Measurements from ENCODE around the gene ENTPD7. TPM values are rescaled to one million over a fixed set of nuclear protein-coding genes. Genes with fewer than 3 reads are reported as not detected.
"Not testable (repeated sequence)": the region's sequence is repeated elsewhere in the genome, so short reads cannot be mapped to it uniquely, and the experiment has no call there.

Gene ENTPD7
- total RNA-seq, 2 experiments from 2014 or later, result 2.5 to 2.7 TPM

GRCh38 chr10:99746166-99746565 lies 86.9 kb downstream of the ENTPD7 start:
- peaks cover 23% of the 10 kb centered on the region for H3K4me1 Mint-ChIP-seq
- H3K9me3 Mint-ChIP-seq (ENCODE audit: low read depth); intact Hi-C loops (cut with DNase I, micrococcal nuclease); ATAC-seq; CTCF ChIA-PET; POLR2A ChIA-PET; H3K27me3 Mint-ChIP-seq; H3K27ac Mint-ChIP-seq; H3K4me3 Mint-ChIP-seq; DNase-seq: not testable (repeated sequence)
- H3K36me3 Mint-ChIP-seq (ENCODE audit: low read depth), result peaks cover 59% of the 10 kb centered on the region

- intact Hi-C loops (cut with DNase I, micrococcal nuclease), result no loop called here
- no peak for ATAC-seq
- Mint-ChIP-seq H3K36me3 (ENCODE audit: low read depth) (peaks cover 52% of the 10 kb centered on the region), H3K4me1 (peaks cover 2% of the 10 kb centered on the region), H3K4me3 (no peak overlapping the region), H3K27me3 (no peaks in the 10 kb centered on the region), H3K27ac (no peak overlapping the region), H3K9me3 (ENCODE audit: low read depth) (no peaks in the 10 kb centered on the region)
- POLR2A ChIA-PET, result no interaction called here
- CTCF ChIA-PET, result no interaction called here
- no peak for DNase-seq
These were observed 89.6 kb downstream of the ENTPD7 start for GRCh38 chr10:99748823-99749451.

GRCh38 chr10:99750641-99751040 lies 91.3 kb downstream of the ENTPD7 start:
- ChIA-PET POLR2A (no interaction called here), CTCF (no interaction called here)
- Mint-ChIP-seq H3K36me3 (ENCODE audit: low read depth) (peaks cover 54% of the 10 kb centered on the region), H3K27ac (no peak overlapping the region), H3K9me3 (ENCODE audit: low read depth) (no peaks in the 10 kb centered on the region), H3K4me1 (no peaks in the 10 kb centered on the region), H3K4me3 (no peak overlapping the region), H3K27me3 (no peaks in the 10 kb centered on the region)
- DNase-seq, result no peak
- no peak for ATAC-seq
- intact Hi-C loops (cut with DNase I, micrococcal nuclease), result no loop called here

GRCh38 chr10:99754670-99755069 lies 95.4 kb downstream of the ENTPD7 start:
- ChIA-PET CTCF (no interaction called here), POLR2A (no interaction called here)
- intact Hi-C loops (cut with DNase I, micrococcal nuclease), result no loop called here
- peaks cover 75% of the 10 kb centered on the region for H3K36me3 Mint-ChIP-seq (ENCODE audit: low read depth)
- H3K27me3 Mint-ChIP-seq, result no peaks in the 10 kb centered on the region
- no peaks in the 10 kb centered on the region for H3K4me1 Mint-ChIP-seq
- H3K9me3 Mint-ChIP-seq (ENCODE audit: low read depth), result no peaks in the 10 kb centered on the region
- no peak overlapping the region for H3K4me3 Mint-ChIP-seq
- ATAC-seq (no peak), DNase-seq (no peak)
- H3K27ac Mint-ChIP-seq, result no peak overlapping the region

Other genes with a start within 250 kb of the ENTPD7 start
- gene GOT1, start 228.9 kb upstream of the ENTPD7 start, total RNA-seq, result 10 to 100 TPM; 51.7 to 83.5 TPM
- gene NKX2-3, start 126.6 kb upstream of the ENTPD7 start, total RNA-seq, result not detected
- 10 to 100 TPM; 55.0 to 65.9 TPM for gene SLC25A28, start 39.1 kb upstream of the ENTPD7 start, total RNA-seq
- 10 to 100 TPM; 28.1 to 35.5 TPM for gene COX15, start 72.6 kb downstream of the ENTPD7 start, total RNA-seq
- 10 to 100 TPM; 24.6 to 35.8 TPM for gene CUTC, start 72.7 kb downstream of the ENTPD7 start, total RNA-seq
- gene ABCC2, start 123.1 kb downstream of the ENTPD7 start, total RNA-seq, result 1 to 10 TPM in 1 of 2 experiments, under 1 TPM in 1; 0.62 to 1.6 TPM

Data from activated CD4-positive, alpha-beta T cell treated with anti-CD3 and anti-CD28 coated beads for 36 hours (primary cell).